Progenitor cell of endocrine pancreas (in vitro differentiated cells): ENCODE results near the gene CEP170B. TPM values are rescaled to one million over a fixed set of nuclear protein-coding genes. Genes with fewer than 3 reads are reported as not detected.
"Not testable (repeated sequence)": the region's sequence is repeated elsewhere in the genome, so short reads cannot be mapped to it uniquely, and the experiment has no call there.

Source experiments
- DNase-seq: peaks from one replicate; pipeline ENCODE4 v3.0.0; 2021; ENCODE audit warnings: low spot score; ENCODE audit not compliant: unreplicated experiment
- H3K27ac Mint-ChIP-seq: 2 replicates; pipeline ENCODE4 v1.8.0; 2021; ENCODE audit warnings: mild to moderate bottlenecking, moderate library complexity, mixed read lengths
- H3K27me3 Mint-ChIP-seq: 2 replicates; pipeline ENCODE4 v1.8.0; 2021; ENCODE audit warnings: mixed read lengths
- H3K36me3 Mint-ChIP-seq: 2 replicates; pipeline ENCODE4 v1.8.0; 2022; ENCODE audit warnings: mixed read lengths; ENCODE audit not compliant: insufficient read depth
- H3K4me1 Mint-ChIP-seq: 2 replicates; pipeline ENCODE4 v1.8.0; 2021; ENCODE audit warnings: low read depth, mixed read lengths
- H3K4me3 Mint-ChIP-seq: 2 replicates; pipeline ENCODE4 v1.8.0; 2021; ENCODE audit warnings: low read depth, mild to moderate bottlenecking, moderate library complexity, mixed read lengths
- H3K9me3 Mint-ChIP-seq: 2 replicates; pipeline ENCODE4 v1.8.0; 2021; ENCODE audit warnings: low read depth, mixed read lengths
- total RNA-seq: library from RNA; stranded (reverse); gene quantifications from 2 replicates; pipeline ENCODE4 v1.2.1, GENCODE V29; 2021
- TF ChIP-seq, protein P1 (sequence below): fragments of 200-600 bp; sonication (generic); IDR thresholded peaks from one replicate; pipeline ENCODE4 v1.5.0; 2021; ENCODE audit warnings: antibody characterized with exemption, mild to moderate bottlenecking; ENCODE audit not compliant: unreplicated experiment

CEP170B gene
- total RNA-seq, 1 donor from 2014 or later = 48.9 TPM

- TF ChIP-seq, protein P1, sequence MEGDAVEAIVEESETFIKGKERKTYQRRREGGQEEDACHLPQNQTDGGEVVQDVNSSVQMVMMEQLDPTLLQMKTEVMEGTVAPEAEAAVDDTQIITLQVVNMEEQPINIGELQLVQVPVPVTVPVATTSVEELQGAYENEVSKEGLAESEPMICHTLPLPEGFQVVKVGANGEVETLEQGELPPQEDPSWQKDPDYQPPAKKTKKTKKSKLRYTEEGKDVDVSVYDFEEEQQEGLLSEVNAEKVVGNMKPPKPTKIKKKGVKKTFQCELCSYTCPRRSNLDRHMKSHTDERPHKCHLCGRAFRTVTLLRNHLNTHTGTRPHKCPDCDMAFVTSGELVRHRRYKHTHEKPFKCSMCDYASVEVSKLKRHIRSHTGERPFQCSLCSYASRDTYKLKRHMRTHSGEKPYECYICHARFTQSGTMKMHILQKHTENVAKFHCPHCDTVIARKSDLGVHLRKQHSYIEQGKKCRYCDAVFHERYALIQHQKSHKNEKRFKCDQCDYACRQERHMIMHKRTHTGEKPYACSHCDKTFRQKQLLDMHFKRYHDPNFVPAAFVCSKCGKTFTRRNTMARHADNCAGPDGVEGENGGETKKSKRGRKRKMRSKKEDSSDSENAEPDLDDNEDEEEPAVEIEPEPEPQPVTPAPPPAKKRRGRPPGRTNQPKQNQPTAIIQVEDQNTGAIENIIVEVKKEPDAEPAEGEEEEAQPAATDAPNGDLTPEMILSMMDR = no peak
- Mint-ChIP-seq H3K36me3 (peaks cover 3% of the 10 kb centered on the region), H3K4me3 (no peak overlapping the region), H3K27ac (no peak overlapping the region), H3K9me3 (no peaks in the 10 kb centered on the region), H3K27me3 (peaks cover 54% of the 10 kb centered on the region), H3K4me1 (peaks cover 4% of the 10 kb centered on the region)
- DNase-seq = no peak
Observed at GRCh38 chr14:104845834-104846441, 19.1 kb upstream of the CEP170B start.

- no peak for DNase-seq
- H3K27me3 Mint-ChIP-seq = peaks cover 10% of the 10 kb centered on the region
- H3K4me3 Mint-ChIP-seq = no peak overlapping the region
- peaks cover 1% of the 10 kb centered on the region for H3K36me3 Mint-ChIP-seq
- no peaks in the 10 kb centered on the region for H3K9me3 Mint-ChIP-seq
- H3K4me1 Mint-ChIP-seq = no peaks in the 10 kb centered on the region
- H3K27ac Mint-ChIP-seq = no peak overlapping the region
- TF ChIP-seq, protein P1 = no peak
Observed at GRCh38 chr14:104852280-104852663, 12.8 kb upstream of the CEP170B start.

GRCh38 chr14:104855532-104856090 is 9.5 kb upstream of the CEP170B start:
- peaks cover 10% of the 10 kb centered on the region for H3K27me3 Mint-ChIP-seq
- no peaks in the 10 kb centered on the region for H3K36me3 Mint-ChIP-seq
- no peaks in the 10 kb centered on the region for H3K9me3 Mint-ChIP-seq
- no peak overlapping the region for H3K4me3 Mint-ChIP-seq
- H3K4me1 Mint-ChIP-seq = no peaks in the 10 kb centered on the region
- TF ChIP-seq, protein P1 = no peak
- DNase-seq = no peak
- no peak overlapping the region for H3K27ac Mint-ChIP-seq

- H3K27me3 Mint-ChIP-seq = peaks cover 10% of the 10 kb centered on the region
- no peak for DNase-seq
- no peaks in the 10 kb centered on the region for H3K9me3 Mint-ChIP-seq
- no peaks in the 10 kb centered on the region for H3K36me3 Mint-ChIP-seq
- TF ChIP-seq, protein P1 = no peak
- no peak overlapping the region for H3K4me3 Mint-ChIP-seq
- H3K27ac Mint-ChIP-seq = no peak overlapping the region
- H3K4me1 Mint-ChIP-seq = no peaks in the 10 kb centered on the region
Observed at GRCh38 chr14:104856157-104856868, 8.8 kb upstream of the CEP170B start.

DNA sequence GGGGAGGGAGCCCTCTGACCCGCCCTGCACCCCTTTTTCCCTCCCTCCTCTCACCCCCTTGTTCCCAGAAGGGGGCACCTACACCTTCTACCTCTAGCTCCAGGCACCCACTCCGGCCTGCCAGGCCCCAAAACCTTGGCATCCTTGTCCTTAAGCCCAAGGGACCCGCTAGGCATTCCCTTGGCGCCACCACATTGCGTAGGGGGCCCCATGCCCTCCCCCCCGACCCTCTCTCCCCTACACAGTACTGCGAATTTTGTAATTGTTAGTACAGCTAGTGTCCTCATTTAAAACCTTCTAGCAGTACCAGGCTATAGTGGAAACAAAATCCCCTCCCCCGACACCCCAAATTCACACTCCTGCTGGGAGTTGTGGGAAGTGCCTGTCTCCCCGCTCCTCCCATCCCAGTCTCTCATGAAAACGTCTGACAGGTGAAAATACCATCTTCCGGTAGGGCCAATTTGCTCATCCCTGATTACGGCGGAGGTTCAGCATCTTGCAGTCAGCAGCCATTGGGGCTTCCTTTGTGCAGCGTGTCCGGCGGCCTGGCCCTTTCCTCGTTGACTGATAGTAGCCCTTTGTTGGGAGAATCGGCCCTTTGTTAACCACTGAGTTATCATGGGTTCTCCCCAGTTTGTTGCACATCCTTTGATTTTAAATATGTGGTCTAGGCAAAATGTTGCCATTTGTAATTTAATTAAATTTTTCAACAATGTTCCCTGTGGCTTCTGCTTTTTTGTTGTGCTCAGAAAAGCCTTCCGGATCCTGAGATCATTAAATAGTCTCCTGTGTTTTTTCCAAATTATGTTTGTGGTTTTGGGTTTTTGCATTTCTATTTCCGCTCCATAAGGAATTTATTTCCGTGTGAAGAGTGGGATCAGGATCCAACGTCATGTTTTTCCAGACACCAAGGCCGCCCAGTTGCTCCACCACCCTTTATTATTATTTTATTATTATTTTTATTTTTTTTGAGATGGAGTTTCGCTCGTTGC is 7.9 kb upstream of the CEP170B start:
- DNase-seq = no peak
- Mint-ChIP-seq H3K27ac (no peak overlapping the region), H3K27me3 (peaks cover 9% of the 10 kb centered on the region), H3K4me3 (no peak overlapping the region), H3K36me3 (no peaks in the 10 kb centered on the region), H3K9me3 (no peaks in the 10 kb centered on the region), H3K4me1 (no peaks in the 10 kb centered on the region)
- TF ChIP-seq, protein P1 = no peak

GRCh38 chr14:104857931-104858330 is 7.1 kb upstream of the CEP170B start:
- not testable (repeated sequence) for H3K27ac Mint-ChIP-seq, H3K36me3 Mint-ChIP-seq, H3K27me3 Mint-ChIP-seq, H3K9me3 Mint-ChIP-seq, H3K4me1 Mint-ChIP-seq, DNase-seq, H3K4me3 Mint-ChIP-seq
